ENCODE results near the gene ARPC4.
"Not testable (repeated sequence)": the region's sequence is repeated elsewhere in the genome, so short reads cannot be mapped to it uniquely, and the experiment has no call there.

The ARPC4 gene

DNA sequence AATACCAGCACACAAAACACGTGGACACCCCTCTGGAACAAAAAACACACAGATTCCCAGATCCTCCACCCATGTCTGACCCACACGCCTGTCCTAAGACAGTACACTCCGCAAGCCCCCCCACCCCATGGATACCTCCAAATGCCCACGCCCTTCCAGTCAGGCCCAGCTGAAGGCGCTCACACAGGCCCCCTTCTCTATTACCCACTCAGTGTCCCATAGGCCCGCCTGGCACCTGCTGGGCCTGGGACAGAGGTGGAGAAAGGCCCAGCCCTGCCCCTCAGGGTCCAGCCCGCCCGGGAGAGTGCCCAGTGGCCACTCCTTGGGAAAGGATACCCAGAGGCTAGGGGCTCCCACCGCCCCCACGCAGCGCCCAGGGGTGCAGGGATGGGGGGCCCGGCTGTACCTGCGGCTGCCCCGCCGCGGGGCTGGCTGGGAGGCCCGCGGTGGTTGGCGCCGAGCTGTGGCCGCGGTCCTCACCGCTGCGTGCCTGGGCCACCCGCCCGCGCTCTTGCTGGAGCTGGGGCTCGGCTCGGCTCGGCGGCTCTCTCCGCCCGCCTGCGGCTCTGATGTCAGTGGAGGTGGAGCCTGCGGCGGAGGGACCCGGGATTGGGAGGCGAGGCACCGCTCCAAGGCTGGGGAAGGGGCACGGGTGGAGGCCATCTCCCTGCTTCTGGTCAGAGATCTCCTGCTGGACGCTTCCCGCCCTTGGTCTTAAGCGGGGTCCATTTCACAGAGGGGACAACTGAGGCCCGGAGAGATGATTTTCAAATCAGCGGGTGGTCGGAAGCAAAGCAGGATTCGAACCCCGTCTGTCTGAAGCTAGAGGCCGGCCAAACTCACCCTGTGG is 23.2 kb upstream of the ARPC4 start, which contains the start of gene CAMK1:
CAMK1 (minus strand) TSS at position 522 of the 850 bp plus-strand sequence. CDS start 2,198 bp downstream, outside the sequence.
- in situ Hi-C loops (cut with HindIII; ENCODE audit: low sequenced_read_pairs), result no loop called here

DNA sequence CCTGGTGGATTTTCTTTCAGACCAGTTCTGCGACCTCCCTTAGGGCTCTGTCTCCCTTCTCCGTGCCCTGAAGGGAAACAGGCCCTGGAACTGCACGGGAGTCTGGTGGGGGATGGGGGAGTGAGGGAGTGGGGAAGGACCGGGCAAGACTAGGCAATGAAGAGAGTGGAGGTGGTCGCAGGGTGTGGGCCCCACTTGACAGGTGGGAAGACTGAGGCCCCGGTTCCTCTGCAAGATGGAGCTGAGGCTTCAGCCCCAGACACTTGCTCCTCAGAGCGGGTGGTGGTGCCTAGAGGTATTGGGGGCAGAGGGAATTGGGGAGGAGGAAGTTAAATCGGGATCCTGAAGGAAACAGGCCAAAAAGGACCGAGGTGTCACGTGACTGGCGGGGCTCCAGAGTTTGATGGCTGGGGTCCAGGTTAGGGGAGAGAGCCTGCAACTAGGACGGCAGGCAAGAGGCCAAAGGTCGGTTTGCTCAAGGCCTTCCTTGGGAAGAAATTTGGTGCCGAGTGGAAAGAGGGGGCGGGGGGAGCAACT is 22.5 kb upstream of the ARPC4 start:
- in situ Hi-C loops (cut with HindIII; ENCODE audit: low sequenced_read_pairs), result no loop called here

DNA sequence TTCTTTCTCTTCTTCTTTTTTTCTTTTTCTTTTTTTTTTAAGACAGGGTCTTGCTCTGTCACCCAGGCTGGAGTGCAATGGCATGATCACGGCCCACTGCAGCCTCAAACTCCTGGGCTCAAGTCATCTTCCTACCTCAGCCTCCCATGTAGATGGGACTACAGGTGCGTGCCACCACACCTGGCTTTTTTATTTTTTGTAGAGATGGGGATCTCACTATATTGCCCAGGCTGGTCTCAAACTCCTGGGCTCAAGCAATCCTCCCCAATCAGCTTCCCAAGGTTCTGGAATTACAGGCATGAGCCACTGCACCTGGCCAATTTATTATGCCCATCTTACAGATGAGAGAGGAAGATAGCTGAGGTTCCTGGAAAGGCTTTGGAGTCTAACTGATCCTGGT is 21.9 kb upstream of the ARPC4 start:
- in situ Hi-C loops (cut with HindIII; ENCODE audit: low sequenced_read_pairs), result not testable (repeated sequence)

DNA sequence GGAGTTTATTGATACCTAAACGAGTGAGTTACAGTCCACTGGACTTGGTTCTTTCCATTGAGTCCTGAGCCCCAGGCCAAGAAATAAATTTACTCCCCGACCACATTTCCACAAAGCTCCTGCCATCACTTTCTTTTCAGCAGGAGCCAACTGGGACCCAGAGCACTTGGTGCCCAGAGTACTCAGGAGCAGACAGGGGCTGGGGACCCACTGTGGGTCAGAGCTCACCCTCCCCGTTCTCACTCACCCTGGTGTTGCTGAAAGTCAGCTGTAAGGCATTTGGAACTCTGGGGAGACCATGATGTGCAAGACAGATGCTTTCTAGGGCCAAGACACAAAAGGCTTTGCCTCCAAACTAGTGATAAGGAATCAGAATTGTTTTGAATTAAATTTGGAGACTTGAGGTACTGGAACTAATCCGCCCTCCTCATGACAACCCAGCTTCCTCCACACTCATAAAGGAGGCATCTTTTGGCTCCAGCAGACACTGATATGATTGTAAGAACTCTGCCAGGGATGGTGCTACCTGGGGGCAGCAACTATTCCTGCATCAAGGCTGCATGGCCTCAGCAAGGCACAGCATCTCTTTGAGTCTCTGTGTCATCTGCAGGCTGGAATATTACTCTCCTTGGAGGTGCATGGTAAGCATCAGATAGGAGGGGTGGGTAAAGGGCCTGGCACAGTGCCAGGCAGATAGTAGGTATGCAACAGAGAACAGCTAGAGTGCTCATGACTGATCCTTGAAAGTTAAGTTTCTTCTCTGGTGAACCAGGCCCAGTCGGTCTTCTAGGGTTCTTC is 15.8 kb upstream of the ARPC4 start:
- in situ Hi-C loops (cut with HindIII; ENCODE audit: low sequenced_read_pairs), result no loop called here

DNA sequence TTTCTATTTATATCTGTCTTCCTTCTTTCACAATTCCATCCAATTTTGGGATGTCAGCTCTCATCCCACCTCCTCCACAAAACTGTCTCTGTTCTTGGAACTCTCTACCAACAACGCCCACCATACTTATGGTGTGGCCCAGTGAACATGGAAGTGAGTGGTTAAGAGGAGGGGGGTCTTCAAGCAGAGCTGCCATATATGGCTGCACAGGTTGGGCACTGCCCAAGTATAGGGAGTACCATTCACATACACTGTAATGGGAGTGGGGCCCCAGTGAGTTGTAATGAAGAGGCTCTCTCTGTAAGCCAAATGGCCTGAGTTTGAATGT is 15.2 kb upstream of the ARPC4 start:
- in situ Hi-C loops (cut with HindIII; ENCODE audit: low sequenced_read_pairs), result no loop called here

DNA sequence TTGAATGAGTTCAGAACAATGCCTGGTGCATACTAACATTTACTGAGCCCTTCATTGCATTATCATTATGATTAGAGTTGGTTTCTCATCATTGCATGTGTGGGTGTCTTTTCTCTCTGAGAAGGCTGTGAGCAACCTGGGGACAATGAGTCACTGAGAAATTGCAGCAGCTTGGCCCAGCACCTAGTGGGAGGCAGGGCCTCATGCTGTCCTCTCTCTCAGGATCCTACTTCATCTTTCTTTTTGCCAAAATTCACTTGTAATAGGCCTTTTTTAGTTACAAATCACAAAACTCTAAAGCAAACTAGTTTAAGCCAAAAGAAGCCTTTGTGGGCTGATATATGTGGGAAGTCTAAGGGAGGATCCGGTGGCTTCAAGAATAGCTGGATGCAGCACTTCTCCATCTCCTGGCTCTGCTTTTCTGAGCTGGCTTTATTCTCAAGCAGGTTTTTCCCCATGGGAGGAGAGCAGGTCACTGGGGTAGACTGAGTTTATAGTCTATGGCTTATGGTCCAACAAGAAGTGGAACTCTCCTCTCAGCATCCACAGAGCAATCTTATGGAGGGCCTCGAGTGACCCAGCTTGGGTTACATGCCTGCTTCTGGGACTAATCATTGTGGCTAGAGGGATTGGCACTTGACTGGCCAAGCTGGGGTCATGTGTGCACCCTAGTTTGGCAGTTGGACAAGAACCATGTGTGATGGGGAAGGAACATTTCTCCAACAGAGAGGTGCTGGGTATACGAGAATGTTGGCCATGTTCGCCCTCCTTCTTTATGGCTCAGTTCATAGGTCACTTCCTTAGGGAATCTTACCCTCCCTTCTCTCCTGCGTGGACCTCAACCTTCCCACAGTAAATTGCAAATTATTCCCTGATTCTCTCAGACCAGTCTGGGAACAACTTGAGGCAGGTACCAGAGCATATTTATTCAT is 14.5 kb upstream of the ARPC4 start:
- in situ Hi-C loops (cut with HindIII; ENCODE audit: low sequenced_read_pairs), result no loop called here

DNA sequence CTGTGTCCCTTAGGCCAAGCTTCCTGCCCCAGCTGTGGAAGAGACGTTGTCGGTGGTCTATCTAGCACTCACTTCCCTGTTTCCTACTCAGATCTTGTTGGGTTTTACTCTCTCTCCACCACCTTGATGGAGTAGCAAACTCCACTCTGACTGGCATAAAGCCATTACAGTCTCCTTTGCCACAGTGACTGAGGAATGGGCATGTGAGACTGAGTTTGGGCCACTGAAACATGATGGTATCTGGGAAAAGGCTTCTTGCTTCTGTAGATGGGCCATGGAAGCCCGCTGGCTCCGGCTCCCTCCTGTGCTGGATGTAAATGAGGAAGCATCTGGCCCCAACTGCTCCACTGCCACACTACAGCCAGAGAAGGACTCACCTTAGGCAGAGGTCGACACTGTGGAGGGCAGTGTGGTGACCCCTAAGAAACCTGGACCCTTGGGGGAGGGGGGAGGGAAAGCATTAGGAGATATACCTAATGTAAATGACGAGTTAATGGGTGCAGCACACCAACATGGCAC is 13.7 kb upstream of the ARPC4 start:
- in situ Hi-C loops (cut with HindIII; ENCODE audit: low sequenced_read_pairs), result no loop called here

DNA sequence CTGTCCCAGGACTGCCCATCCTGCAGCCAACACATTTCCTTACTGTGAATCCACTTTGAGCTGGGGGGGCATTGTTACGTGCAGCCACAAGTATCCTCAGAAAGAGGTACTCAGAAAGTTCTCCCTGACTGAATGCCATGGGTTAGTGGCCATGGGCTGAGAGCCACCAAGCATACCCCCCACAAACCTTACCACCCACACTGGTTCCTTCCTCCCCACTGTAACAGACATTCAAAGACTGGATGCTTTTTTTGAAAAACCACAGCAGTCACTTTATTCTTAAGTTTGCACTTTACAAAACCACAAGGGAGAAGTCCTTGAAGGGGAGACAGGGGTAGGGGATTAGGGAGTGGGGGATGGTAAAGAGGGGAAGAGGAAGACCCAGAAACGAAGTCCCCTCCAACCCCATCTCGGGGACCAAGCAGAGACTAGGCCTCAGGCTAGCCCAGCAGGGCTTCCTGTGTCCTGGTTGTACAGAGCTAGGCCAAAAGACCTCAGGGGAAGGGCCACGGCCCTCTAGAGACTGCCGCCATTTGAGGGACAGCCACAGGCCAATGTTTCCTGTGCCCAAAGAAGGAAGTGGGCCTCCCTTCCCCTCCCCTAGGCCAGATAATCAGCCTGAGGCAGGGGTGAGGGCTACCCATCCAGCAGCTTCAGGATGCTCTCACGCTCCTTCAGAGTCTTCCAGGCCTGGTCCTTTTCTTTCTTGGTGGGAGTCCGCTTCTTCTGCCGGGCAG is 13.0 kb upstream of the ARPC4 start:
- in situ Hi-C loops (cut with HindIII; ENCODE audit: low sequenced_read_pairs), result no loop called here

DNA sequence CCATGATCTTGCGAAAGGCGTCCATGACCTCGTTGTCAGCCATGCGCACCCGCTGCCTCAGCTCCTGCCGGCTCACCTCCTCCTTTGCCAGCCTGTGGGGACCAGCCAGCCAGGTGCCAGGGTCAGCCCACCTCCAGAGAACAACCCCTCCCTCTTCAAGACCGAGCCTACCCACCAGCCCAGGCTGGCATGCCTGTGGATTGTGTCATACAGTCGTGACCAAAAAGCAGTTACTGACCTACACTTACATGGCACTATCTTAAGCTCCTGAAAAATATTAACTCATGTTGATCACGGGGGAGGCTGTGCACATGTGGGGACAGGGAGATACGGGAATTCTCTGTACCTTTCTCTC is 12.4 kb upstream of the ARPC4 start:
- in situ Hi-C loops (cut with HindIII; ENCODE audit: low sequenced_read_pairs), result no loop called here

DNA sequence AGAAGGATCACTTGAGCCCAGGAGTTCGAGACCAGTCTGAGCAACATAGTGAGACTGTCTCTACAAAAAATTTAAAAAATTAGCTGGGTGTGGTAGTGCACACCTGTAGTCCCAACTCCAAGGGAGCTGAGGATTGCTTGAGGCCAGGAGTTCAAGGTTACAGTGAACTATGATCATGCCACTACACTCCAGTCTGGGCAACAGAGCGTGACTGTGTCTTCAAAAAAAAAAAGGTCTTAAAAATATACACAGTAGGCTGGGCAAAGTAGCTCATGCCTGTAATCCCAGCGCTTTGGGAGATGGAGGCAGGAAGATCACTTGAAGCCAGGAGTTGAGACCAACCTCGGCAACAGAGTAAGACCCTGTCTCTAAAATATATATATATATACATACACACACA is 12.0 kb upstream of the ARPC4 start:
- in situ Hi-C loops (cut with HindIII; ENCODE audit: low sequenced_read_pairs), result no loop called here

DNA sequence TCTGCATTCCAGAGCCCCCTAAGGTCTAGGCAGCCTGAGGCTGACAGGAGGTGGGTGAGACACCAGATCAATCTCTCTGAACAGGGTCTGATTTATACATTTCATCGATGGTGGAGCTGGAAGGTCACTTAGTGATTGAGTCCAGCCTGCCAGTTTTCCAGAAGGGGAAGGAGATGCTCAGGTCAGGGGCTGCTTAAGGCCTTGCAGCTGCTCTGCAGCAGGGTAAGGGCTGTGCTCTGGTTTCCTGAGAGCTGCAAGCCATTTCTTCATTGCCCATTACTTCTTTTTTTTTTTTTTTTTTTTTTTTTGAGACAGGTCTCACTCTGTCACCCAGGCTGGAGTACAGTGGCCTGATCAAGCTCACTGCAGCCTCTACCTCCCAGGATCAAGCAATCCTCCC is 11.3 kb upstream of the ARPC4 start:
- in situ Hi-C loops (cut with HindIII; ENCODE audit: low sequenced_read_pairs), result no loop called here

DNA sequence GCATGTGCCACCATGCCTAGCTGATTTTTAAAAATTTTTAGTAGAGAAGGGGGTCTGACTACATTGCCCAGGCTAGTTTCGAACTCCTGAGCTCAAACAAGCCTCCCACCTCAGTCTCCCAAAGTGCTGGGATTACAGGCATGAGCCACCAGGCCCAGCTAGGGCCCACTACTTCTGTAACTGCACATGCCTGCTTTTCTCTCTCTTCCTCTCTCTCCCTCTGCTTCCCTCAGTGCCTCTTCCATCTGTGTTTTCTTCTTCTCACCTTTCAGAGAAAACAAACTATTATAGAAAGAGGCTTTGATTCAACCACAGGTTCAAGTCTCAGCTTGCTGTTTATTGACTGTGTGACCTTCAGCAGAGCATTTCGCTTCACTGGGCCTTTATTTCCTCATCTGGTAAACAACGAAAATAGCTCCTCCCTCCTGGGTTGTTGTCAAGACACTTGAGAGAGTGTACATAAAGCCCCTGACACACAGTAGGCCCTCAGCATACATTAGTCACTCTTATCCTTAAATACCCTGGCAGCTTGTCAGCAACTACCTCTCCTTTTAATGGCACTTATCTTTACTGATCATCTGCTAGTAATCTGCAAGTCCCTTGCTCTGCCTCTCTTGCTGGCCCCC is 10.8 kb upstream of the ARPC4 start:
- in situ Hi-C loops (cut with HindIII; ENCODE audit: low sequenced_read_pairs), result no loop called here

DNA sequence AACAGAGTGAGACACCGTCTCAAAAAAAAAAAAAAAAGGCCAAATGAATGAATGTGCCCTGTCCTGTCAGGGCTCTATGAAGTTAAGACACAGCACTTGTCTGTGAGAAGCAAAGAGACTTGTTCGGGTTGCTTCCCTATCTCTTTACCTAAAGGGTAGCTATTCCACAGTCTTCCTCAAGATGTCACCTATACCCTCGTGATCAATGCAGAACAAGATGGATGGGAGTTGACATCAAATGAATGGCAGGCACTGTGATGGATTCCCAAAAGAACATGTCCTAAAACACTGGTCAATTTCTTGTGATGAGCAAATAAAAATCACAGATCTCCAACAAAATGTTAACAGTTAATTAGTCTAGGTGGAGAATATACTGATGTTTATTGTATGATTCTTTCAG is 10.1 kb upstream of the ARPC4 start:
- in situ Hi-C loops (cut with HindIII; ENCODE audit: low sequenced_read_pairs), result no loop called here

DNA sequence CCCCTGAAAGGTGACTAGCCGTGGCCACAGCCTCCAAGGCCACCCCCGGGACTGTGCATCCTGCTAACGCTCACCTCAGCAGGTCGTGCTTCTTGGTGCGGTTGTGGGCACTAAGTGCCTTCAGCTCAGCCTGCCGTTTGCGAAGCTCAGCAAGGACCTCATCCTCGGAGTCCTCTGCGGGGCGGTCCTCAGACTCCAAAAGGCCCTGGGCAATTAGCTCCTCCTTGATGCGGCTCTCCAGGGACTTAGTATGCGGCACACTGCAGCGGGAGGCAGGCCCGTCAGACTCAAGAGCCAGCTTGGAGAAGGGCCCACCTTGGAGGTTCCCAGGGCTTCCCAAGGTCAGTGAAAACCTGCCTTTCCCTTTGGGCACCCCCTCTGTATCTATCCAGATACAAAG is 8.9 kb upstream of the ARPC4 start:
- in situ Hi-C loops (cut with HindIII; ENCODE audit: low sequenced_read_pairs), result no loop called here

DNA sequence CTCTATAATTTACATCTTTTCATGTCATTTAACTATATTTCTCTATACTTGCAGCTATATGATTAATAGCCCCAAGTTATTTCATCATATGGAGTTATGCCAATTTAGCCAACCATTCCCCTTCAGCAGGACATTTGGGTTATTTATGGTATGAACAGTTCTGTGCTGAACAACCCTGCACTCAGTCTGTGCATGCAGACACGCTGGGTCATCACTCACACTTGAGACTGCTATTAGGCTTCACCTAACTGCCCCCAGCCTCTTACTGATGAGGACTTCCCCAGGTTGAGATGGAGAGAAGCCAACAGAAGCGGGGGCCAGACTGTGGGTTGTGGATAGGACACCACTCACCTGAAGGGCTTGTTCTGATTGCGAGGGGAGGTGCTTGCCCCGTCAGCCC is 7.9 kb upstream of the ARPC4 start:
- in situ Hi-C loops (cut with HindIII; ENCODE audit: low sequenced_read_pairs), result no loop called here

DNA sequence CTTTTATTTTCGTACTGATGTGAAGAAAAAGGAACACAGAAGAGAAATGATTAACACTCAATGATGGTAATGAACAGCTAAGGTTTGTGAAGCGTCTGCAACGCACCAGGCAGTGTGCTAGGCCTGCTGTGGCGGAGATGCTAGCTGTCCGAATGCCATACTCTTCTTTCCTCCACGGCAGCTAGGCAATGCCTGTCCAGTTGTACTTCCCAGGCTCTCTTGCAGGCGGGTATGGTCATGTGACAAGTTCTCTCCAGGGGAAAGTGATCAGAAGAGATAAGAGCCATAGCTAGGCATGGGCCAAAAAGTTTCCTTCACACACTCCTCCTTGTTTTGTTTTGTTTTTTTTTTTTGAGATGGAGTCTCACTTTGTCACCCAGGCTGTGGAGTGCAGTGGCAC is 7.3 kb upstream of the ARPC4 start:
- in situ Hi-C loops (cut with HindIII; ENCODE audit: low sequenced_read_pairs), result no loop called here

DNA sequence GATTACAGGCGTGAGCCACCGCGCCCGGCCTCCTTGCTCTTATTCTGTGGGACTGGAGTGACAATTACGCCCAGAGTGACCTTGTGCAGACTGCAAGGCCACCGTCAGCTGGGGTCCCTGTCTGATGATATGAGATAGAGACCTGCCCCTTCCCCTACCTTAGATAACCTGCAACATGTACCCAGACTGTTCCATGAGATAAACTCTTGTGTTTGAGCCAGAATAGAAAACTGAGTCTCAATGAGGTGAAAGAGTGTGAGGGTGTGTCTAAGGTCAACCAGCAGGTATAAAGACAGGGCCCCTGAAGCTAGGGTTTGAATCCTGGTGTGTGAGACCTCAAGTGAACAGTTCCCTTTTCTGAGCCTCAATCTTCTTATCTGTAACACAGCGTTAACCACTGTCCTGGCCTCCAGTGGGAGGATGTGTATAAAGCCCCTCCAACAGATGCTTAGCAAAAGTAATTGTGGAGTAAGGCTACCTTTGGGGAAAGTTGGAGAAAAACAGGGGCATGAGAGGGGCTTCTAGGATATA is 6.6 kb upstream of the ARPC4 start:
- in situ Hi-C loops (cut with HindIII; ENCODE audit: low sequenced_read_pairs), result no loop called here

DNA sequence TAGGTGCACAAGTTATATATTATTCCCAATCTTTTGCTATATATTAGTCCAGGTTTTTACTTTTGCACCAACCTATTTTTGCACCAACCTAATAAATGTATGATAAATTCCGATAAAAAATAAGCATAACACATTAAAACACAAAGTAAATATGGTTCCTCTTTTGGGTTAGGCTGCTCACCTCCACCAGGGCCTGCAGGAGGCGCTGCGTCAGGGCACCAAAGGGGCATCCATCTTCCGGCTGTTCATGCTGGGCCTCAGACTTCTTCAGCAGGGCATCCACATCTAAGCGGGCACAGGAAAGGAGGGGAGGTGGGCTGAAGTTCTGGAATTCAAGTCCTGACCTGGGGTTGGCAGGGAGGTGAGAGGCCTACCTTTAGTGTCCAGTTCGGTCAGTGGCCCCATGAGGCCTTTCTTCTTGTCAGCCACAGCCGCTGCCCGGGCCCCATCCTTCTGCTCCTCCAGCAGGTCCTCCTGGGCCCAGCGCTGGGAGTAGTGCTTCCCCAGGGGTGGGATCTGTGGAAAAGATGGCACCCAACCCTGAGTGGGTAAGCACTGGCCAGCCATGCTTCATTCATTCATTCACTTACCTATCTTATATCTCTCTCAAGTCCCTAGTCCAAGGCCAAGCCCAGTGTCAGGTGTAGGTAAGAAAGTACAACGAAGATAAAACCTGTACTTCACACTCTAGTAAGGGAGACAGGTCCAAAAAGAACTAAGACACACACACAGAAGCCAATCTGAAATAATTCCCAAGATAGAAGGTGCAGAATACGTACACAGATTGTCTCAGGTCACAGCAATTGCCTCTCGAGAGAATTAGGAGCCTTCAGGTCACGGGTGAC is 5.8 kb upstream of the ARPC4 start:
- in situ Hi-C loops (cut with HindIII; ENCODE audit: low sequenced_read_pairs), result no loop called here

DNA sequence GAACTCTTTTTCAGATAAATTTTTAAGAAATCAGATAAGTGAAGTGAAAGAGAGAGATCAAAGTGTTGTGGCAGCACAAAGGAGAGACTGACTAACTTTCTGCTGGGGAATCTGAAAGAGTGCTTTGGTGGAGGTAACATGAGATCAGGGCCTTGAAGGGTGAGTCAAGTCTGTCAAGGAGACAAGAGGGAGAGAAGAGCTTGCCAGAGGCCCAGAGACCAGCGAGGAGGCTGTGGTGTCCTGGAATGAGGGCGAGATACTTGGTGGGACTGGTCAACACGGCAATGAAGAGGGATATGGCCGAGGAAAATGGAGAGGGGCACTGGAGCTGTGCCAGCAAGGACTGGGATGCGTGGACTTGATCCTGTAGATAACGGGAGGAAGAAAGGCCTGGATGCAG is 5.2 kb upstream of the ARPC4 start:
- in situ Hi-C loops (cut with HindIII; ENCODE audit: low sequenced_read_pairs), result no loop called here

All from endothelial cell of hepatic sinusoid (primary cell).